ENCODE results near the gene ZNF124.

- TF ChIP-seq CTCF (IDR thresholded peaks at IDR 0.05 in 2 of 3, conservative IDR thresholded peaks at IDR 0.05 in 1 of 3; ENCODE audit: borderline replicate concordance in 1 of 3, insufficient read depth in 1 of 3, low read depth in 2 of 3, low read length in 2 of 3) (no peak), POLR2A (IDR thresholded peaks at IDR 0.05; ENCODE audit: borderline replicate concordance, extremely low read depth, insufficient read depth, insufficient read length) (no peak), TCF7L2 (IDR thresholded peaks at IDR 0.05; ENCODE audit: borderline replicate concordance, extremely low read depth, insufficient read depth, insufficient read length) (no peak)
Observed at GRCh38 chr1:247107694-247108093, 64.1 kb downstream of the ZNF124 start.
